Kidney (tissue), 14 donors: ENCODE measurements around the gene VSNL1. TPM values are rescaled to one million over a fixed set of nuclear protein-coding genes. Genes with fewer than 3 reads are reported as not detected.

ENCODE experiments used
- DNase-seq, 5 donors: peaks; one replicate each; pipeline ENCODE4 v3.0.0-alpha.2; 2013 to 2020
- FAIRE-seq: peaks from 2 replicates; lab custom pipeline; 2012; peaks lifted over from hg19 to GRCh38; lab: Jason Lieb, UNC
- H3K27ac ChIP-seq, 2 donors: one replicate each; pipeline ENCODE4 v1.7.0; 2013; ENCODE audit warnings: low read depth in 2 of 2, low read length in 2 of 2, inconsistent platforms in 1 of 2
- H3K27me3 ChIP-seq: one replicate; pipeline ENCODE4 v1.7.1; 2013; ENCODE audit warnings: low read length, inconsistent platforms; ENCODE audit not compliant: control insufficient read depth, insufficient read depth
- H3K36me3 ChIP-seq, 3 donors: one replicate each; pipeline versions ENCODE4 v1.7.0 to v1.7.1; 2013; ENCODE audit warnings: low read length in 3 of 3, control low read depth in 1 of 3, inconsistent platforms in 1 of 3; ENCODE audit not compliant: insufficient read depth in 3 of 3, control insufficient read depth in 2 of 3
- H3K4me1 ChIP-seq, 3 donors: one replicate each; pipeline versions ENCODE4 v1.7.0 to v1.7.1; 2013; ENCODE audit warnings: low read length in 3 of 3, inconsistent platforms in 1 of 3, low read depth in 1 of 3; ENCODE audit not compliant: control insufficient read depth in 2 of 3, insufficient read depth in 2 of 3
- H3K4me3 ChIP-seq, 3 donors: one replicate each; pipeline versions ENCODE4 v1.7.0 to v1.8.1; 2013; ENCODE audit warnings: low read length in 3 of 3, control low read depth in 1 of 3, inconsistent platforms in 1 of 3
- H3K9ac ChIP-seq, 3 donors: one replicate each; pipeline versions ENCODE4 v1.7.0 to v1.7.1; 2013; ENCODE audit warnings: low read length in 3 of 3, control low read depth in 1 of 3, inconsistent platforms in 1 of 3
- H3K9me3 ChIP-seq, 3 donors: one replicate each; pipeline versions ENCODE4 v1.7.0 to v1.7.1; 2013; ENCODE audit warnings: low read length in 3 of 3, control low read depth in 1 of 3, inconsistent platforms in 1 of 3; ENCODE audit not compliant: control insufficient read depth in 2 of 3, insufficient read depth in 1 of 3
- CTCF ChIP-seq: IDR thresholded peaks from 3 replicates; pipeline ENCODE4 v1.5.1; 2012; ENCODE audit warnings: mild to moderate bottlenecking, moderate library complexity, borderline replicate concordance; ENCODE audit not compliant: insufficient read depth; ENCODE audit errors: extremely low read depth
- intact Hi-C: fragments of 100-400 bp; cut with DNase I; formaldehyde crosslinking; loops from one replicate; pipeline ENCODE4 v1.11.1; 2022
- polyA plus RNA-seq: library from polyadenylated mRNA; stranded (reverse); fragments of 350-450 nt; fragmentation: Illumina TruSeq; extraction: RNeasy Lipid Tissue Mini Kit (QIAGEN cat#74804); gene quantifications from one replicate; pipeline ENCODE4 v1.2.3, GENCODE V29; 2014; ENCODE audit warnings: low read depth, low replicate concordance; ENCODE audit not compliant: insufficient read depth
- total RNA-seq: library from RNA; stranded (reverse); fragmentation: NEBNext Ultra II Directional; extraction: Animal tissue kit (Norgen Biotek cat#: 25700); gene quantifications from one replicate; pipeline ENCODE4 v1.2.1, GENCODE V29; 2021
- donor health status: control.
- donor health status: control.
- donor health status: control.
- donor health status: control.
- donor health status: control.
- donor health status: DM: yes; HTN: yes; CAD: no.
- donor health status: Normal renal cell carcinoma (clear cell type).

VSNL1 gene
- total and polyA plus RNA-seq, 2 donors from 2014 or later, result 0.44 to 1.0 TPM

DNA sequence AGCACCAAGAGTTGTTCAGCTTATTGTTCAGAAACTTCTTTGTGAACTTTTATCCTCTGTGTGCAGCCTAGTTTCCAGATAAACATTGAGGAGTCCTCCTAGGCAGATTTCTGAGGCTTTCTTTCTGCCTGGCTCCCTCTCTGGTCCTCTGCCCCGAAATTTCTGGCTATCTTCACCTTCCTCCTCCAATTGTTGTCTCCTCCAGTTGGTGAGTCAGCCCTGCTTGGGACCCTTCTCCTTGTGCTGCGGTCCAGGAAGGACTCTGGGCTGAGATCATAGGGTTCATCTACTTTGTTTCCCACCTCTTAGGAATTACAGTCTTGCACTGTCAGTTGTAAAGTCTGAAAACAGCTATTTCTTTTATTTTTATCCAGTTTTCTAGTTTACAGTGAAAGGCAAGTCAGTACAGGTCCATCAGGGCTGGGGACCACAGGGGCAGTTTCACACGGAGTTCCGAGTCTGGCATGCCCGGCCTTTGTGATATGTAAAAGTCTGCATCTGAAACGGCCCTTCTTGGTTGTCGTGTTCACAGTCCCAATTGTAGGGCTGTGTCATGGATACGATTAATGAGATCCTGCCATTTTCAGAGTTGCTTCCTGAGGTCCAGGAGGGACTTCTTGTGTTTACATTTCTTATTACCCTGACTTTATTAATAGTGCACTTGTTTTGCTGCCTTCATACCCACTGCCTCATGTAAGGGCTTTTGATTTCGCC is 112.3 kb downstream of the VSNL1 start:
- Histone ChIP-seq H3K27me3 (no peaks in the 10 kb centered on the region), H3K27ac (no peak overlapping the region), H3K4me3 (no peak overlapping the region), H3K9me3 (no peaks in the 10 kb centered on the region), H3K36me3 (no peaks in the 10 kb centered on the region), H3K4me1 (no peaks in the 10 kb centered on the region), H3K9ac (no peak overlapping the region)
- DNase-seq (no peak), FAIRE-seq (no peak)
- TF ChIP-seq CTCF, result no peak
- intact Hi-C loops, result no loop called here

DNA sequence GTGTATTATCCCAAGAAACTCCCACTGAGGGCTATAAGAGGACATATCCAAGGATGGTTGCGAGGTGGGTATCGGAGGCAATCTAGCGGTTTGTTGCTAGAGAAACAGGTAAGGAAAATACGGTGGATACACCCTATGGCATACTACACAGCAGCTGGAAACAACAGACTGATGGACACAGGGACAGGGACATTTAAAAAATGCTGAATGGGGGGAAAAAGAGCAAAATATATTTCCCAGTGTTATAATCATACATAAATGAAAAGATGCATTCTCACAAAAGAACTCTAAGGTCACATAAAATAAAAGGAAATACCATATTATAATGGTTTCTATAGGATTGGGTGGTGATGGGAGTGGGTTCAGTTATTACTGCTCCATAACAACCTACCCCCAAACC is 117.3 kb downstream of the VSNL1 start:
- no peak for TF ChIP-seq CTCF
- Histone ChIP-seq H3K9me3 (no peaks in the 10 kb centered on the region), H3K27me3 (no peaks in the 10 kb centered on the region), H3K4me1 (no peaks in the 10 kb centered on the region), H3K4me3 (no peak overlapping the region), H3K36me3 (no peaks in the 10 kb centered on the region), H3K27ac (no peak overlapping the region), H3K9ac (no peak overlapping the region)
- intact Hi-C loops, result no loop called here
- DNase-seq (no peak), FAIRE-seq (no peak)

DNA sequence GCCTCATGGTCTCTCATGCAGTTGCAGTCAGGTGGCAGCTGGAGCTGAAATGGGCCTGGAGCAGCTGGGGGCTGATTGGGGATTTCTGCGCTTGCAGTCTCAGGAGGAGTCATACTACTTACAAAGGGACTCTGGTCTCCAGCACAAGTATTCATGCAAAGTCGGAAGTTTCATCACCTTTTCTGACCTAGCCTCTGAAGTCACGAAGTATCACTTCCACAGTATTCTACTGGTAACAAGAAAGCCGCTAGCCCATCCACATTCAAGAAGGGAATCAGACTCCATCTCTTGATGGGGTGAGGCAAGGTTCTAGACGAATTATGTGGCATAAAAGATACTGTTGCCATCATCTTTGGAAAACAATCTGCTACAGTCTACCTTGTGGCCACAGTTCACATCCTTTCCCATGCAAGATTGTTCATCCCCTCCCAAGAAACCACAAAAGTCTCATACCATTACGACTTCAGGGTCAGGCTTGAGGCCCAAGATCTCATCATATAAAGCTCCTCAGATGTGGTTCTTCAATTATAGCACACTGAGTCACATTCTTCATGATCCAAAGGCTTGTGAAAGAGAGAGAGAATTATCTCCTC is 117.9 kb downstream of the VSNL1 start:
- FAIRE-seq (no peak), DNase-seq (no peak)
- Histone ChIP-seq H3K9me3 (no peaks in the 10 kb centered on the region), H3K4me3 (no peak overlapping the region), H3K4me1 (no peaks in the 10 kb centered on the region), H3K9ac (no peak overlapping the region), H3K36me3 (no peaks in the 10 kb centered on the region), H3K27me3 (no peaks in the 10 kb centered on the region), H3K27ac (no peak overlapping the region)
- intact Hi-C loops, result no loop called here
- TF ChIP-seq CTCF, result no peak
